Liver (tissue), 9 donors: Measurements from ENCODE around the gene CYLC1. TPM values are rescaled to one million over a fixed set of nuclear protein-coding genes. Genes with fewer than 3 reads are reported as not detected.
A peak's percentile ranks its signal among the peaks of the same experiment; 100 is the strongest.

Experiments used
- DNase-seq: peaks from one replicate; pipeline ENCODE4 v3.0.0-alpha.2; 2017; ENCODE audit warnings: low spot score
- H3K27ac ChIP-seq, 2 donors: one replicate each; pipeline ENCODE4 v1.7.0; 2013; ENCODE audit warnings: inconsistent platforms in 2 of 2, low read length in 2 of 2, control low read depth in 1 of 2, low read depth in 1 of 2, mild to moderate bottlenecking in 1 of 2
- H3K27me3 ChIP-seq, 4 donors: one replicate each; pipeline versions ENCODE4 v1.6.1 to v1.7.0; 2013; ENCODE audit warnings: low read length in 3 of 4, inconsistent platforms in 1 of 4, mild to moderate bottlenecking in 1 of 4, moderate library complexity in 1 of 4; ENCODE audit not compliant: control insufficient read depth in 4 of 4, insufficient read depth in 4 of 4
- H3K36me3 ChIP-seq, 4 donors: one replicate each; pipeline versions ENCODE4 v1.6.1 to v1.7.0; 2013; ENCODE audit warnings: low read length in 3 of 4, mild to moderate bottlenecking in 3 of 4, low read depth in 1 of 4, moderate library complexity in 1 of 4; ENCODE audit not compliant: control insufficient read depth in 4 of 4, insufficient read depth in 3 of 4
- H3K4me1 ChIP-seq, 4 donors: one replicate each; pipeline versions ENCODE4 v1.6.1 to v1.7.0; 2013; ENCODE audit warnings: low read length in 3 of 4, mild to moderate bottlenecking in 3 of 4, moderate library complexity in 1 of 4; ENCODE audit not compliant: control insufficient read depth in 4 of 4, insufficient read depth in 4 of 4
- H3K4me3 ChIP-seq, 3 donors: one replicate each; pipeline versions ENCODE4 v1.6.1 to v1.7.0; 2013; ENCODE audit warnings: low read length in 3 of 3, control low read depth in 1 of 3, low read depth in 1 of 3, mild to moderate bottlenecking in 1 of 3
- H3K9ac ChIP-seq, 2 donors: one replicate each; pipeline ENCODE4 v1.7.0; 2013; ENCODE audit warnings: low read length in 2 of 2, mild to moderate bottlenecking in 2 of 2, moderate library complexity in 2 of 2, control low read depth in 1 of 2, low read depth in 1 of 2
- H3K9me3 ChIP-seq, 4 donors: one replicate each; pipeline versions ENCODE4 v1.6.1 to v1.7.0; 2013; ENCODE audit warnings: low read length in 3 of 4; ENCODE audit not compliant: control insufficient read depth in 4 of 4
- FOXA1 ChIP-seq: IDR thresholded peaks from 2 replicates; pipeline ENCODE4 v1.6.1; 2016; ENCODE audit warnings: antibody characterized with exemption
- HNF4A ChIP-seq, 2 donors: conservative IDR thresholded peaks; 2 replicates each; pipeline ENCODE4 v1.6.1; 2016; ENCODE audit warnings: antibody characterized with exemption in 2 of 2, mild to moderate bottlenecking in 2 of 2
- RAD21 ChIP-seq, 2 donors: IDR thresholded peaks; 2 replicates each; pipeline ENCODE4 v1.6.1; 2016; ENCODE audit warnings: antibody characterized with exemption in 2 of 2, mild to moderate bottlenecking in 2 of 2
- SP1 ChIP-seq: IDR thresholded peaks from 2 replicates; pipeline ENCODE4 v1.6.1; 2018; ENCODE audit warnings: antibody characterized with exemption, mild to moderate bottlenecking
- WGBS: extraction: QIAGEN DNeasy Blood & Tissue Kit; methylation state at CpG from one replicate; pipeline ENCODE4 v1.1.7; 2013; 5-methylcytosine and 5-hydroxymethylcytosine counted together
- polyA plus RNA-seq, 2 donors: library from polyadenylated mRNA; stranded (reverse) in 1 of 2; unstranded in 1 of 2; fragments of 200-250 nt in 1 of 2; fragments of >200 nt in 1 of 2; fragmentation: Nextera tagmentation in 1 of 2; extraction: Ambion mirVana in 1 of 2; gene quantifications; one replicate each; pipeline versions ENCODE4 v1.2.1 to v1.2.3, GENCODE V29; 2013 to 2015
- total RNA-seq, 2 donors: library from RNA; depleted of rRNA; stranded (reverse); fragments of >200 nt; gene quantifications; one replicate each; pipeline ENCODE4 v1.2.3, GENCODE V29; 2014
- TF ChIP-seq, protein P1 (sequence below): fragments of 150-350 bp; IDR thresholded peaks from 2 replicates; pipeline ENCODE4 v1.5.1; 2017; ENCODE audit warnings: improper control_type of control experiment, low read depth, low read length; ENCODE audit not compliant: missing input control
- donor health status: healthy.
- donor health status: healthy.
- donor health status: healthy.
- donor health status: healthy.
- donor health status: healthy.

CYLC1 gene
- total and polyA plus RNA-seq, 4 donors = not detected

GRCh38 chrX:83916525-83916924 is 55.6 kb downstream of the CYLC1 start:
- WGBS = 33% methylated on average over 2 of the region's 2 CpGs
- Histone ChIP-seq H3K36me3 (no peaks in the 10 kb centered on the region), H3K4me1 (no peaks in the 10 kb centered on the region), H3K27ac (no peak overlapping the region), H3K9me3 (no peaks in the 10 kb centered on the region), H3K27me3 (no peaks in the 10 kb centered on the region), H3K4me3 (no peak overlapping the region), H3K9ac (no peak overlapping the region)
- DNase-seq = no peak
- TF ChIP-seq SP1 (no peak), RAD21 (IDR thresholded peaks at IDR 0.05) (peak; percentile 44 to 76)
- TF ChIP-seq, protein P1, sequence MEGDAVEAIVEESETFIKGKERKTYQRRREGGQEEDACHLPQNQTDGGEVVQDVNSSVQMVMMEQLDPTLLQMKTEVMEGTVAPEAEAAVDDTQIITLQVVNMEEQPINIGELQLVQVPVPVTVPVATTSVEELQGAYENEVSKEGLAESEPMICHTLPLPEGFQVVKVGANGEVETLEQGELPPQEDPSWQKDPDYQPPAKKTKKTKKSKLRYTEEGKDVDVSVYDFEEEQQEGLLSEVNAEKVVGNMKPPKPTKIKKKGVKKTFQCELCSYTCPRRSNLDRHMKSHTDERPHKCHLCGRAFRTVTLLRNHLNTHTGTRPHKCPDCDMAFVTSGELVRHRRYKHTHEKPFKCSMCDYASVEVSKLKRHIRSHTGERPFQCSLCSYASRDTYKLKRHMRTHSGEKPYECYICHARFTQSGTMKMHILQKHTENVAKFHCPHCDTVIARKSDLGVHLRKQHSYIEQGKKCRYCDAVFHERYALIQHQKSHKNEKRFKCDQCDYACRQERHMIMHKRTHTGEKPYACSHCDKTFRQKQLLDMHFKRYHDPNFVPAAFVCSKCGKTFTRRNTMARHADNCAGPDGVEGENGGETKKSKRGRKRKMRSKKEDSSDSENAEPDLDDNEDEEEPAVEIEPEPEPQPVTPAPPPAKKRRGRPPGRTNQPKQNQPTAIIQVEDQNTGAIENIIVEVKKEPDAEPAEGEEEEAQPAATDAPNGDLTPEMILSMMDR = peak; percentile 46

DNA sequence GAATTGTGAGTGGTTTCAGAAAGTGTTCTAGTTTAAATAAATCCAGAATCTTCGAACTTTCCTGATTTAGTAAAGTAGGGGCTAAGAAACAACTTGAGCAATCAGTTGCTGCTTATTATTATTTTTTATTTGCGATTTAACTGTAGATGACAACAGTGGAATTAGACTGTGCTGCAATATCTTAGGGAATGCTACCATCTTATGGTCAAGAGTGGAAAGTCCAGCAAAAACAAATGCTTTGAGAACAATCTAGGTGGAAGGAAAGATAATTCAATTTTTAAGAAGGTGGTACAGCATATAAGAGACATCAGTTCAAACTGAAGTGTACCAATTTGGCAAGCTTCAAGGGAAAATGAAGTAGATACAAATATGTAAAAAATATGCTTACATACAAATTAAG is 73.3 kb downstream of the CYLC1 start:
- Histone ChIP-seq H3K36me3 (no peaks in the 10 kb centered on the region), H3K9ac (no peak overlapping the region), H3K27ac (no peak overlapping the region), H3K4me1 (no peaks in the 10 kb centered on the region), H3K27me3 (no peaks in the 10 kb centered on the region), H3K9me3 (no peaks in the 10 kb centered on the region), H3K4me3 (no peak overlapping the region)
- 60% methylated on average over 2 of the region's 2 CpGs for WGBS
- TF ChIP-seq FOXA1 (no peak), HNF4A (conservative IDR thresholded peaks at IDR 0.05) (no peak), RAD21 (IDR thresholded peaks at IDR 0.05) (peak in 1 of 2 donors; percentile 14)
- DNase-seq = no peak
